K562 (cell line): Measurements from ENCODE around the gene DISP1. TPM values are rescaled to one million over a fixed set of nuclear protein-coding genes. Genes with fewer than 3 reads are reported as not detected.

Experiments
- ATAC-seq: fragments of 200-7000 bp; cut with Tn5 transposase; 3 replicates; pipeline ENCODE4 v1.9.1; 2020; ENCODE audit warnings: moderate library complexity
- BruUV-seq: library from RNA; stranded (reverse); fragments of 400-500 nt; replicated peaks from 2 replicates; lab custom pipeline; 2021; lab: Mats Ljungman, UMichigan
- CTCF ChIA-PET: fragments of 300-600 bp; formaldehyde crosslinking; extraction: SDS; loops from one replicate; lab custom pipeline; 2021; ENCODE audit warnings: low intra/inter-chr PET ratio; lab: Yijun Ruan, JAX
- POLR2A ChIA-PET: fragments of 300-600, 350-650 bp; sonication (Branson Sonifier 250); formaldehyde crosslinking; extraction: SDS; loops from one replicate; lab custom pipeline; 2021; ENCODE audit warnings: antibody characterized with exemption, inconsistent platforms; lab: Yijun Ruan, JAX
- DNase-seq, 4 experiments: peaks; one replicate each; pipeline versions ENCODE4 v3.0.0 to v3.0.0-alpha.2; 2011 to 2018; ENCODE audit warnings: low spot score in 3 of 4, mixed read lengths in 3 of 4; ENCODE audit errors: extremely low read depth in 1 of 4
- FAIRE-seq: peaks from 2 replicates; lab custom pipeline; 2011; peaks lifted over from hg19 to GRCh38; lab: Jason Lieb, UNC
- H2AFZ ChIP-seq: 2 replicates; pipeline ENCODE4 v1.6.0; 2011; ENCODE audit warnings: low read depth, low read length, control low read depth, inconsistent platforms
- H3K27ac ChIP-seq: fragments of 200-600 bp; 3 replicates; pipeline ENCODE4 v1.8.0; 2011; ENCODE audit warnings: low read depth, mild to moderate bottlenecking, control low read depth, inconsistent platforms, low read length, moderate library complexity, mixed read lengths; ENCODE audit errors: extremely low read depth
- H3K27me3 ChIP-seq, 2 experiments: fragments of 300-600 bp in 1 of 2; 2 replicates in 1 of 2; 3 replicates in 1 of 2; pipeline versions ENCODE4 v1.6.0 to v1.8.0; 2011; ENCODE audit warnings: inconsistent platforms in 2 of 2, low read length in 2 of 2, mild to moderate bottlenecking in 1 of 2, mixed read lengths in 1 of 2, moderate library complexity in 1 of 2; ENCODE audit not compliant: control insufficient read depth in 2 of 2, insufficient read depth in 2 of 2
- H3K36me3 ChIP-seq: fragments of 300-600 bp; 3 replicates; pipeline ENCODE4 v1.8.0; 2011; ENCODE audit warnings: mild to moderate bottlenecking, low read length, inconsistent platforms; ENCODE audit not compliant: control insufficient read depth, insufficient read depth
- H3K4me1 ChIP-seq, 2 experiments: fragments of 200-600 bp in 1 of 2; replicated peaks in 1 of 2; 2 replicates in 1 of 2; 3 replicates in 1 of 2; pipeline versions ENCODE4 v1.5.1 to v1.8.0; 2011; ENCODE audit warnings: inconsistent platforms in 2 of 2, low read length in 2 of 2, mild to moderate bottlenecking in 1 of 2, mixed read lengths in 1 of 2, moderate library complexity in 1 of 2; ENCODE audit not compliant: control insufficient read depth in 2 of 2, insufficient read depth in 2 of 2
- H3K4me2 ChIP-seq: 2 replicates; pipeline ENCODE4 v1.6.1; 2011; ENCODE audit warnings: low read length, control low read depth, inconsistent platforms, mixed read lengths; ENCODE audit not compliant: insufficient read depth
- H3K4me3 ChIP-seq: fragments of 200-600 bp; sonication (generic), shearing (Covaris generic); 2 replicates; pipeline ENCODE4 v1.5.1; 2016; ENCODE audit warnings: control low read depth, inconsistent platforms
- H3K79me2 ChIP-seq: fragments of 200-600 bp; 3 replicates; pipeline ENCODE4 v1.8.0; 2011; ENCODE audit warnings: low read length, inconsistent platforms; ENCODE audit not compliant: control insufficient read depth, insufficient read depth
- H3K9ac ChIP-seq, 2 experiments: 2 replicates each; pipeline versions ENCODE4 v1.6.0 to v1.6.1; 2011; ENCODE audit warnings: low read depth in 2 of 2, low read length in 2 of 2, control low read depth in 1 of 2, inconsistent platforms in 1 of 2, mild to moderate bottlenecking in 1 of 2, mixed read lengths in 1 of 2; ENCODE audit not compliant: insufficient read depth in 1 of 2
- H3K9me1 ChIP-seq: one replicate; pipeline ENCODE4 v1.6.0; 2011; ENCODE audit warnings: inconsistent platforms, mild to moderate bottlenecking, low read length, moderate library complexity; ENCODE audit not compliant: control insufficient read depth, insufficient read depth
- H3K9me3 ChIP-seq: replicated peaks from 2 replicates; pipeline ENCODE4 v1.5.1; 2011; ENCODE audit warnings: low read depth, low read length, inconsistent platforms; ENCODE audit not compliant: control insufficient read depth, insufficient read depth
- H4K20me1 ChIP-seq: replicated peaks from 2 replicates; pipeline ENCODE4 v1.6.1; 2011; ENCODE audit warnings: low read length, inconsistent platforms, mixed read lengths; ENCODE audit not compliant: control insufficient read depth, insufficient read depth
- GTF2F1 ChIP-seq: IDR thresholded peaks from 2 replicates; pipeline ENCODE4 v1.6.1; 2011; ENCODE audit warnings: low read depth, low read length, improper control_type of control experiment
- NFIC ChIP-seq: fragments of 450-650 bp; IDR thresholded peaks from 2 replicates; pipeline ENCODE4 v1.6.1; 2017; ENCODE audit warnings: mild to moderate bottlenecking, inconsistent platforms
- SAFB2 ChIP-seq: fragments of 200-400 bp; formaldehyde crosslinking; IDR thresholded peaks from 2 replicates; pipeline ENCODE4 v1.6.1; 2018; ENCODE audit warnings: borderline replicate concordance, low read length, low read depth, moderate library complexity; ENCODE audit not compliant: severe bottlenecking
- SMC3 ChIP-seq: conservative IDR thresholded peaks from 2 replicates; pipeline ENCODE4 v1.6.1; 2011; ENCODE audit warnings: low read depth, low read length, improper control_type of control experiment; ENCODE audit not compliant: insufficient read depth
- ZFP36 ChIP-seq: fragments of 150-350 bp; IDR thresholded peaks from 2 replicates; pipeline ENCODE4 v1.6.1; 2018; ENCODE audit warnings: low read length, low read depth; ENCODE audit not compliant: partially characterized antibody
- ZNF398 ChIP-seq: fragments of 250-450 bp; sonication (Bioruptor Pico); IDR thresholded peaks from 2 replicates; pipeline ENCODE4 v1.8.0; 2021; ENCODE audit warnings: moderate library complexity, mild to moderate bottlenecking, inconsistent platforms
- ZNF551 ChIP-seq: fragments of 250-450 bp; sonication (Bioruptor Pico); IDR thresholded peaks from 2 replicates; pipeline ENCODE4 v1.5.0; 2021; ENCODE audit warnings: mild to moderate bottlenecking, moderate library complexity
- WGBS: fragments of 100-300 bp; shearing (Covaris generic); methylation state at CpG from one replicate; pipeline ENCODE4 v1.1.6; 2016; ENCODE audit warnings: low coverage, mixed read lengths; ENCODE audit not compliant: insufficient coverage; ENCODE audit errors: missing lambda C conversion rate; 5-methylcytosine and 5-hydroxymethylcytosine counted together
- in situ Hi-C: fragments of 300-500 bp; cut with MboI; formaldehyde crosslinking; loops from 4 replicates; pipeline ENCODE4 v1.15.0; 2018; ENCODE audit warnings: inconsistent platforms, mixed read lengths
- intact Hi-C: fragments of 100-400 bp; cut with micrococcal nuclease; formaldehyde crosslinking; loops from 2 replicates; pipeline ENCODE4 v1.14.2; 2022
- polyA plus RNA-seq, 8 experiments: library from polyadenylated mRNA; depleted of rRNA in 4 of 8; stranded (reverse) in 5 of 8; unstranded in 3 of 8; fragments of >200 nt; fragmentation: Nextera tagmentation in 2 of 8; fragmentation: Illumina TruSeq in 1 of 8; extraction: Ambion mirVana in 2 of 8; extraction: Trizol in 1 of 8; gene quantifications; 2 replicates each; pipeline versions ENCODE4 v1.2.1 to v1.2.3, GENCODE V29; 2011 to 2014; ENCODE audit warnings: inconsistent platforms in 1 of 8, missing spikeins in 1 of 8
- total RNA-seq, 7 experiments: library from RNA; depleted of rRNA in 6 of 7; stranded (reverse); fragments of >200 nt in 6 of 7; fragmentation: Illumina TruSeq in 2 of 7; extraction: Trizol in 2 of 7; gene quantifications; 2 replicates each; pipeline versions ENCODE4 v1.2.1 to v1.2.3, GENCODE V29; 2011 to 2021; ENCODE audit warnings: low replicate concordance in 1 of 7

Gene DISP1
- total and polyA plus RNA-seq, 9 of the 15 experiments (the other 6 are each of a cell fraction or from before 2014, with no cell fraction given) = 0.02 to 0.35 (median 0.04) TPM; not detected in 2

GRCh38 chr1:222777977-222778376 is 36.9 kb upstream of the DISP1 start:
- in situ Hi-C loops = loop anchor here (25.0 kb wide), 1 partner anchor 884 kb away; the partner anchor contains the start of gene CAPN8
- no peak overlapping the region for H3K4me3 ChIP-seq
- H2AFZ ChIP-seq = no peak overlapping the region
- DNase-seq = no peak
- no TSS peak for BruUV-seq
- H3K27ac ChIP-seq = no peak overlapping the region
- CTCF ChIA-PET = no interaction called here
- TF ChIP-seq NFIC (0 out of 2 replicates have a peak, but pooled peaks have one; percentile 16), ZFP36 (no peak)
- TF ChIP-seq, all 486 proteins: peak for 1
- Histone ChIP-seq H3K27me3 (no peaks in the 10 kb centered on the region), H3K4me2 (no peak overlapping the region), H3K79me2 (no peaks in the 10 kb centered on the region), H3K4me1 (no peaks in the 10 kb centered on the region), H3K9me1 (no peaks in the 10 kb centered on the region), H4K20me1 (no peaks in the 10 kb centered on the region), H3K36me3 (no peaks in the 10 kb centered on the region), H3K9ac (no peak overlapping the region), H3K9me3 (no peaks in the 10 kb centered on the region)
- POLR2A ChIA-PET = no interaction called here
- ATAC-seq (no peak), FAIRE-seq (no peak)
- WGBS = 2% methylated on average over 2 of the region's 2 CpGs
- intact Hi-C loops = no loop called here

DNA sequence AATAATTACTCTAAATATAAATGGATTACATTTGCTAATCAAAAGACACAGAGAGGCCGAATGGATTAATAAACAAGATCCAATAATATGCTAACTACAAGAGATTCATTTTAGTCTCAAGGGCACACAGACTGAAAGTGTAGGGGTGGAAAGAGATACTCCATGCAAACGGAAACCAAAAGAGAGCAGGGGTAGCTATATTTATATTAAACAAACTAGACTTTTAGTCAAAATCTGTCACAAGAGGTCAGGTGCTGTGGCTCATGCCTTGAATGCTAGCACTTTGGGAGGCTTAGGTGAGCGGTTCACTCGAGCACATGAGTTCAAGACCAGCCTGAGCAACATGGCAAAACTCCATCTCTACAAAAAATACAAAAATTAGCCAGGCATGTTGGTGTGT is 33.6 kb upstream of the DISP1 start:
- BruUV-seq = no TSS peak
- H3K9me1 ChIP-seq = no peaks in the 10 kb centered on the region
- 0% methylated on average over 4 of the region's 4 CpGs for WGBS
- no peaks in the 10 kb centered on the region for H3K9me3 ChIP-seq
- POLR2A ChIA-PET = interaction anchor here (0.7 kb wide), 1 partner anchor 101 kb away, joined by 3 read pairs; no protein-coding TSS in a partner anchor
- H2AFZ ChIP-seq = no peak overlapping the region
- in situ Hi-C loops = loop anchor here (25.0 kb wide), 1 partner anchor 881 kb away; the partner anchor contains the start of gene CAPN8
- H3K4me2 ChIP-seq = no peak overlapping the region
- no peaks in the 10 kb centered on the region for H3K36me3 ChIP-seq
- no peaks in the 10 kb centered on the region for H3K27me3 ChIP-seq
- TF ChIP-seq GTF2F1 (no peak), ZNF398 (CRISPR knock-in tag) (no peak), SMC3 (no peak), ZNF551 (CRISPR knock-in tag) (no peak), SAFB2 (no peak)
- CTCF ChIA-PET = no interaction called here
- FAIRE-seq = no peak
- no peak for ATAC-seq
- H3K27ac ChIP-seq = no peak overlapping the region
- no peak overlapping the region for H3K9ac ChIP-seq
- no peaks in the 10 kb centered on the region for H4K20me1 ChIP-seq
- intact Hi-C loops = no loop called here
- H3K79me2 ChIP-seq = no peaks in the 10 kb centered on the region
- no peaks in the 10 kb centered on the region for H3K4me1 ChIP-seq
- no peak for DNase-seq
- no peak overlapping the region for H3K4me3 ChIP-seq
